Measurements from ENCODE around the gene TMEM184A.

DNA sequence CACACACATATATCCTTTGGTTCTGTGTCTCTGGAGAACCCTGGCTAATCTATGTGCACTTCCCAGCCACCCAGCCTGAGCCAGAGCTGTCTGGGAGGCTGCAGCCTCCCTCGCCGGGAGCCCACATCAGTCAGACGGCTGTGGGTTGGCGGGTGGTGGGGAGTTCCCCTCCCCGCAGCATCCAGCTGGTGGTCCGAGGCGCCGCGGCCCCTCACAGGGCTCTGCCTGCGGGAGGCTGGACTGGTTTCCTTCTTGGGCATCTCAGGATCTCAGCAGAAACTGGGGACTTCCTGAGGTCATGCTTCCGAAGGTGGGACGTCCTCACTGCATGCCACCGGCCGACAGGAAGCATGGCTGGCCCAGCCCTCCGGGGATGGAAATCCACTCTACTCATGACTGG lies 35.9 kb upstream of the TMEM184A start:
- TF ChIP-seq, protein P1, sequence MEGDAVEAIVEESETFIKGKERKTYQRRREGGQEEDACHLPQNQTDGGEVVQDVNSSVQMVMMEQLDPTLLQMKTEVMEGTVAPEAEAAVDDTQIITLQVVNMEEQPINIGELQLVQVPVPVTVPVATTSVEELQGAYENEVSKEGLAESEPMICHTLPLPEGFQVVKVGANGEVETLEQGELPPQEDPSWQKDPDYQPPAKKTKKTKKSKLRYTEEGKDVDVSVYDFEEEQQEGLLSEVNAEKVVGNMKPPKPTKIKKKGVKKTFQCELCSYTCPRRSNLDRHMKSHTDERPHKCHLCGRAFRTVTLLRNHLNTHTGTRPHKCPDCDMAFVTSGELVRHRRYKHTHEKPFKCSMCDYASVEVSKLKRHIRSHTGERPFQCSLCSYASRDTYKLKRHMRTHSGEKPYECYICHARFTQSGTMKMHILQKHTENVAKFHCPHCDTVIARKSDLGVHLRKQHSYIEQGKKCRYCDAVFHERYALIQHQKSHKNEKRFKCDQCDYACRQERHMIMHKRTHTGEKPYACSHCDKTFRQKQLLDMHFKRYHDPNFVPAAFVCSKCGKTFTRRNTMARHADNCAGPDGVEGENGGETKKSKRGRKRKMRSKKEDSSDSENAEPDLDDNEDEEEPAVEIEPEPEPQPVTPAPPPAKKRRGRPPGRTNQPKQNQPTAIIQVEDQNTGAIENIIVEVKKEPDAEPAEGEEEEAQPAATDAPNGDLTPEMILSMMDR (conservative IDR thresholded peaks at IDR 0.05; ENCODE audit: low read depth, low read length), result no peak
- TF ChIP-seq RAD21 (IDR thresholded peaks at IDR 0.05; ENCODE audit: low read length) (no peak), FOS (IDR thresholded peaks at IDR 0.05; ENCODE audit: low read depth, low read length) (no peak), SMC3 (IDR thresholded peaks at IDR 0.05; ENCODE audit: low read depth, low read length) (no peak), POLR2A (IDR thresholded peaks at IDR 0.05; ENCODE audit: low read depth, low read length) (no peak), NFE2L2 (IDR thresholded peaks at IDR 0.05; ENCODE audit: low read depth, low read length) (no peak), RFX5 (IDR thresholded peaks at IDR 0.05; ENCODE audit: low read depth, low read length) (no peak), CEBPB (IDR thresholded peaks at IDR 0.05; ENCODE audit: low read depth, low read length) (no peak), RCOR1 (IDR thresholded peaks at IDR 0.05; ENCODE audit: insufficient replicate concordance, low read length) (no peak), MAFK (IDR thresholded peaks at IDR 0.05; ENCODE audit: low read depth, low read length) (no peak)
- TF ChIP-seq, protein P2, sequence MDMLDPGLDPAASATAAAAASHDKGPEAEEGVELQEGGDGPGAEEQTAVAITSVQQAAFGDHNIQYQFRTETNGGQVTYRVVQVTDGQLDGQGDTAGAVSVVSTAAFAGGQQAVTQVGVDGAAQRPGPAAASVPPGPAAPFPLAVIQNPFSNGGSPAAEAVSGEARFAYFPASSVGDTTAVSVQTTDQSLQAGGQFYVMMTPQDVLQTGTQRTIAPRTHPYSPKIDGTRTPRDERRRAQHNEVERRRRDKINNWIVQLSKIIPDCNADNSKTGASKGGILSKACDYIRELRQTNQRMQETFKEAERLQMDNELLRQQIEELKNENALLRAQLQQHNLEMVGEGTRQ (IDR thresholded peaks at IDR 0.05; ENCODE audit: low read depth, low read length), result no peak
- TF ChIP-seq, protein P3, sequence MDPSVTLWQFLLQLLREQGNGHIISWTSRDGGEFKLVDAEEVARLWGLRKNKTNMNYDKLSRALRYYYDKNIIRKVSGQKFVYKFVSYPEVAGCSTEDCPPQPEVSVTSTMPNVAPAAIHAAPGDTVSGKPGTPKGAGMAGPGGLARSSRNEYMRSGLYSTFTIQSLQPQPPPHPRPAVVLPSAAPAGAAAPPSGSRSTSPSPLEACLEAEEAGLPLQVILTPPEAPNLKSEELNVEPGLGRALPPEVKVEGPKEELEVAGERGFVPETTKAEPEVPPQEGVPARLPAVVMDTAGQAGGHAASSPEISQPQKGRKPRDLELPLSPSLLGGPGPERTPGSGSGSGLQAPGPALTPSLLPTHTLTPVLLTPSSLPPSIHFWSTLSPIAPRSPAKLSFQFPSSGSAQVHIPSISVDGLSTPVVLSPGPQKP (IDR thresholded peaks at IDR 0.05; ENCODE audit: borderline replicate concordance, low read depth, low read length), result no peak
